Spinal cord (tissue), 10 donors: ENCODE data around the gene CCL1. TPM values are rescaled to one million over a fixed set of nuclear protein-coding genes. Genes with fewer than 3 reads are reported as not detected.

Experiments
- DNase-seq, 6 donors: peaks; one replicate each; pipeline versions ENCODE4 v3.0.0 to v3.0.0-alpha.2; 2013 to 2015; ENCODE audit warnings: low spot score in 6 of 6, low read depth in 4 of 6
- H3K27ac ChIP-seq: one replicate; pipeline ENCODE4 v1.5.1; 2013; ENCODE audit warnings: low read depth, low read length, control low read depth
- H3K27me3 ChIP-seq: one replicate; pipeline ENCODE4 v1.6.1; 2013; ENCODE audit warnings: low read length; ENCODE audit not compliant: control insufficient read depth, insufficient read depth
- H3K36me3 ChIP-seq: one replicate; pipeline ENCODE4 v1.6.1; 2013; ENCODE audit warnings: low read length; ENCODE audit not compliant: control insufficient read depth, insufficient read depth
- H3K4me1 ChIP-seq: one replicate; pipeline ENCODE4 v1.6.1; 2013; ENCODE audit warnings: low read length; ENCODE audit not compliant: control insufficient read depth, insufficient read depth
- H3K4me3 ChIP-seq: one replicate; pipeline ENCODE4 v1.5.1; 2013; ENCODE audit warnings: low read depth, low read length, control low read depth
- H3K9me3 ChIP-seq: one replicate; pipeline ENCODE4 v1.6.1; 2013; ENCODE audit warnings: low read length; ENCODE audit not compliant: control insufficient read depth, insufficient read depth
- WGBS: methylation state at CpG from one replicate; pipeline ENCODE4 v1.1.5; 2013; ENCODE audit warnings: missing lambda C conversion rate; ENCODE audit not compliant: insufficient coverage; 5-methylcytosine and 5-hydroxymethylcytosine counted together
- polyA plus RNA-seq, 2 donors: library from polyadenylated mRNA; unstranded; fragments of 120-200 nt; gene quantifications; one replicate each; pipeline ENCODE4 v1.2.1, GENCODE V29; 2013; ENCODE audit not compliant: insufficient read length in 2 of 2
- total RNA-seq, 2 donors: library from RNA; depleted of rRNA in 1 of 2; stranded (reverse); fragments of 120-200 nt in 1 of 2; fragments of >200 nt in 1 of 2; gene quantifications; one replicate each; pipeline versions ENCODE4 v1.2.3 to v1.2.4, GENCODE V29; 2013 to 2014
- donor health status: healthy.

The CCL1 gene
- total and polyA plus RNA-seq, 4 donors = not detected

GRCh38 chr17:34384822-34385605, 22.0 kb upstream of the CCL1 start:
- DNase-seq = no peak
- Histone ChIP-seq H3K9me3 (no peaks in the 10 kb centered on the region), H3K4me1 (peaks cover 4% of the 10 kb centered on the region), H3K4me3 (no peak overlapping the region), H3K27ac (no peak overlapping the region), H3K27me3 (peaks cover 2% of the 10 kb centered on the region), H3K36me3 (no peaks in the 10 kb centered on the region)
- 100% methylated on average over 2 of the region's 9 CpGs for WGBS

GRCh38 chr17:34384271-34384670, 21.2 kb upstream of the CCL1 start:
- H3K4me1 ChIP-seq = peaks cover 4% of the 10 kb centered on the region
- H3K9me3 ChIP-seq = no peaks in the 10 kb centered on the region
- no peak overlapping the region for H3K27ac ChIP-seq
- H3K4me3 ChIP-seq = no peak overlapping the region
- H3K36me3 ChIP-seq = no peaks in the 10 kb centered on the region
- WGBS = no CpG with 5 or more reads among the region's 1 CpG
- DNase-seq = no peak
- no peaks in the 10 kb centered on the region for H3K27me3 ChIP-seq

- no peaks in the 10 kb centered on the region for H3K9me3 ChIP-seq
- H3K27ac ChIP-seq = no peak overlapping the region
- 62% methylated on average over 3 of the region's 3 CpGs for WGBS
- no peaks in the 10 kb centered on the region for H3K27me3 ChIP-seq
- peaks cover 4% of the 10 kb centered on the region for H3K4me1 ChIP-seq
- no peak overlapping the region for H3K4me3 ChIP-seq
- no peak for DNase-seq
- no peaks in the 10 kb centered on the region for H3K36me3 ChIP-seq
Observed at GRCh38 chr17:34383216-34383615, 20.2 kb upstream of the CCL1 start.

GRCh38 chr17:34382621-34383124, 19.6 kb upstream of the CCL1 start:
- Histone ChIP-seq H3K27ac (no peak overlapping the region), H3K4me1 (peaks cover 4% of the 10 kb centered on the region), H3K4me3 (no peak overlapping the region), H3K9me3 (no peaks in the 10 kb centered on the region), H3K36me3 (no peaks in the 10 kb centered on the region), H3K27me3 (no peaks in the 10 kb centered on the region)
- DNase-seq = peak in 1 of 6 donors; percentile 47
- WGBS = 47% methylated on average over 5 of the region's 7 CpGs

- Histone ChIP-seq H3K27me3 (no peaks in the 10 kb centered on the region), H3K4me1 (peaks cover 4% of the 10 kb centered on the region), H3K4me3 (no peak overlapping the region), H3K27ac (no peak overlapping the region), H3K9me3 (no peaks in the 10 kb centered on the region), H3K36me3 (no peaks in the 10 kb centered on the region)
- WGBS = no CpG with 5 or more reads among the region's 5 CpGs
- no peak for DNase-seq
Observed at GRCh38 chr17:34379868-34380267, 16.8 kb upstream of the CCL1 start.

GRCh38 chr17:34378664-34379101, 15.7 kb upstream of the CCL1 start:
- 73% methylated on average over 3 of the region's 6 CpGs for WGBS
- H3K4me1 ChIP-seq = peaks cover 4% of the 10 kb centered on the region
- no peak overlapping the region for H3K27ac ChIP-seq
- H3K27me3 ChIP-seq = no peaks in the 10 kb centered on the region
- H3K4me3 ChIP-seq = no peak overlapping the region
- no peaks in the 10 kb centered on the region for H3K36me3 ChIP-seq
- DNase-seq = no peak
- no peaks in the 10 kb centered on the region for H3K9me3 ChIP-seq

GRCh38 chr17:34377078-34377823, 14.2 kb upstream of the CCL1 start:
- Histone ChIP-seq H3K27me3 (no peaks in the 10 kb centered on the region), H3K4me1 (no peaks in the 10 kb centered on the region), H3K4me3 (no peak overlapping the region), H3K9me3 (no peaks in the 10 kb centered on the region), H3K27ac (no peak overlapping the region), H3K36me3 (no peaks in the 10 kb centered on the region)
- DNase-seq = no peak
- WGBS = 86% methylated on average over 2 of the region's 3 CpGs

GRCh38 chr17:34375426-34375997, 12.5 kb upstream of the CCL1 start:
- no peaks in the 10 kb centered on the region for H3K27me3 ChIP-seq
- 98% methylated on average over 6 of the region's 11 CpGs for WGBS
- H3K4me1 ChIP-seq = no peaks in the 10 kb centered on the region
- H3K36me3 ChIP-seq = no peaks in the 10 kb centered on the region
- no peaks in the 10 kb centered on the region for H3K9me3 ChIP-seq
- H3K4me3 ChIP-seq = no peak overlapping the region
- DNase-seq = no peak
- no peak overlapping the region for H3K27ac ChIP-seq

GRCh38 chr17:34374457-34374856, 11.4 kb upstream of the CCL1 start:
- 67% methylated on average over 1 of the region's 5 CpGs for WGBS
- Histone ChIP-seq H3K36me3 (no peaks in the 10 kb centered on the region), H3K4me3 (no peak overlapping the region), H3K9me3 (no peaks in the 10 kb centered on the region), H3K27me3 (no peaks in the 10 kb centered on the region), H3K27ac (no peak overlapping the region), H3K4me1 (no peaks in the 10 kb centered on the region)
- DNase-seq = peak in 1 of 6 donors; percentile 73
